Stimulated activated CD4-positive, alpha-beta T cell treated with anti-CD3 and anti-CD28 coated beads, Interleukin-12 subunit alpha, Interleukin-12 subunit beta, amount 100 ng/mL, for 4 hours (primary cell): ENCODE results near the gene ACOT7.
"Not testable (repeated sequence)": the region's sequence is repeated elsewhere in the genome, so short reads cannot be mapped to it uniquely, and the experiment has no call there.

Experiments used
- DNase-seq: peaks from one replicate; pipeline ENCODE4 v3.0.0-alpha.2; 2020

Gene ACOT7

DNA sequence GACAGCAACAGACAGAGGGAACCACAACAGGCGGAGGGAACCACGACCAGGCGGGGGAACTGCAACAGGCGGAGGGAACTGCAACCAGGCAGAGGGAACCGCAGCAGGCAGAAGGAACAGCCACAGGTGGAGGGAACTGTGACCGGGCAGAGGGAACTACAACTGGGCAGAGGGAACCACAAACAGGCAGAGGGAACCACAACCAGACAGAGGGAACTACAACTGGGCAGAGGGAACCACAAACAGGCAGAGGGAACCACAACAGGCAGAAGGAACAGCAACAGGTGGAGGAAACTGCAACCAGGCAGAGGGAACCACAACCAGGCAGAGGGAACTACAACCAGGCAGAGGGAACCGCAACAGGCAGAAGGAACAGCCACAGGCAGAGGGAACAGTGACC, 85.9 kb downstream of the ACOT7 start:
- DNase-seq = not testable (repeated sequence)

DNA sequence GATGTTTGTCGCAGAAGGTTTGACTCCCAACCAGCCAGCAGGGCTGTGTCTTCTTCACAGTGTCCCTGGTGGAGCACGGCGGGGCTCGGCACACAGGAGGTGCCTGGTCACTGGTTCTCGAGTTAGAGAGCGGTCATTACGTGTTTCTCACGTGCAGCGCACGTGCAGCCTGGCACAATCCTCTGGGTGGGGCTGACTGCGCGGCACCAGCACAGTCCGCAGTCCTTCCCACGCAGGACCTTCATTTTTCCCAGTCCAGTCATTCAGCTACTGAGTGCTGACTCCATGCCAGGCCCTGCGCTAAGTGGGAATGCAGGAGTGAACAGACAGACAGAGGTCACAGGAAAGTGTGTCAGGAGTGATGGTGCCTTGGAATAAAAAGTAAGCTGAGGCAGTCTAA, 86.5 kb downstream of the ACOT7 start:
- DNase-seq = no peak

DNA sequence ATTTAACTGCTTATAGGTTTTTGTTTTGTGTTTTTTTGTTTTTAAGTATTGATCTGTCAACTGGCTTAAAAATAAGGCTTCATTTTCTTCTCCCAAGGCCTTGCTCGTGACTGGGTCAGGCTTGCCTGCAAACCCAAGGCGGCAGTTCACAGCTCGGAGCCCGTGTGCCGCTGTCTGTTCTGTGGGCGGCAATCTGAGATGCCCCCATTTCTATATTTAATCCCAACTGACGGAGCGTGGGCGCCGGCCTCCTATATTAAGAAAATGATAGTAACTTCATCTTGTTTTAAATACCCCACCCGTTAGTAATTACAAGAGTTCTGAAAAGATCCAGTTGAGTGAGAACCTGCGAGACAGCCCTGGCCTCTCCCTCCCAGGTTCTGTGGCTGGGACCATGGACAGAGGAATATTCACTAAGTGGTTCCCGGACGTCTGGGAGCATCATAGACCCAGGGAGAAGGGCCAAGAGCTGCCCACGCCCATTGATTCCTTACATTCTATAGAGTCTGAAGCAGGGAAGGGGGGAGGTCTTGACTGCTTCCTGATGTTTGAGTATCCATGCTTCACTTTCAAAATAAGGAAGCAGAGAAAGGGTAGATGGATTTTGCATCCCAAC, 90.1 kb downstream of the ACOT7 start:
- DNase-seq = no peak

DNA sequence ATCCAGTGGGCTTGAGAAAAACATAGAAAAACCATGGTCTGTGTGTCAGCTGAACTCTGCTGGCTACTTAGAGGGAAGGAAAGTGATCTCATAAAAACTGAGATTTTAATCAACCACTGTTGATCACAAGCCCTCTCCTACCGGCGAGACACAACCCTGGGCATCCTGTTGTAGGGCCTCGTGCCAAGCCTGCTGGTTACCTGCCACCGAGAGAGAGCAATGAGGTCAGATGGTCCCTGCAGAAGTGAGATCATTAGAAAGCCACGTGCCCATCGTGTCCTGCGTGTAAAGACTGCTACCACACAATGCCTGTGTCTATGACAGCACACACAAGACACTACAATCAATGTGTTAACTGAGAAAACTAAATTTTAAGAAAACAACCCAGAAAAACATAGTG, 91.0 kb downstream of the ACOT7 start:
- no peak for DNase-seq

DNA sequence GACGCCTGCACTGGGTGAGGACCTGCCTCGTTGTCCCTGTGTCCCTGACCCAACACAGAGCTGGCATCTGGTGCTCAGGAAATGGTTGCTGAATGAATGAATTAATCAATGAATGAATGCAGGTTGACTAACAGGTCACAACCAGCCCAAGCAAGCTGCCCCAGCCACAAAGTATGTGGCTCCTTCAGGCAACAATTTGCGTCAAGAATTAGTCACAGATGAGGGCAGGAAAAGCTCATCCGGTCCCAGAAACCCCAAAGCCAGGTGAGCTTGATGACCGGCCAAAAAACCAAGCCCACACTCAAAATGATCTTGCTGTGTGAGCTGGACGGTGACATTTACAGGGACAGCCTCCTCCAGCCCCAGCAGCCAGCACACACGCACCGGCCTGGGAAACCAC, 92.0 kb downstream of the ACOT7 start:
- DNase-seq = no peak

DNA sequence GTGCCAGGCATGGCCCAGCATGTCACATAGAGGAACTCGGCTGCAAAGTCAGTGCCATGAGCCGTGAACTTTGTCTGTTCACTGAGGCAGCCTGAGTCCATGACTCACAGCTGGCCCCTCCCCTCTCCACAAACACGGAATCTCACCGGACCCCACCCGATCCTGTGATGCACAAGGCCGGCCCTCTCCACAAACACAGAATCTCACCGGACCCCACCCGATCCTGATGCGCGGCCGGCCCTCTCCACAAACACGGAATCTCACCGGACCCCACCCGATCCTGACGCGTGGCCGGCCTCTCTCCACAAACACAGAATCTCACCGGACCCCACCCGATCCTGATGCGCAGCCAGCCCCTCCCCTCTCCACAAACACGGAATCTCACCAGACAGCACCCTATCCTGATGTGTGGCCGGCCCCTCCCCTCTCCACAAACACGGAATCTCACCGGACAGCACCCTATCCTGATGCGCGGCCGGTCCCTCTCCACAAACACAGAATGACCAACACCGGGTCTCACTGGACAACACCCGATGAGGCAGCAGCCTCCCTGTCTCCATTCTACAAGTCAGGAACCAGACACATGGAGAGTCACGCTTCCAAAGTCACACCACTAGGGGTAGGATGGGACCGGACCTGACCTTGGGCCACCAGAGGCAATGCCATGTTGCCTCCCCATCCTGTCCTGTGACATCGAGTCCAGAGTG, 93.1 kb downstream of the ACOT7 start:
- no peak for DNase-seq

DNA sequence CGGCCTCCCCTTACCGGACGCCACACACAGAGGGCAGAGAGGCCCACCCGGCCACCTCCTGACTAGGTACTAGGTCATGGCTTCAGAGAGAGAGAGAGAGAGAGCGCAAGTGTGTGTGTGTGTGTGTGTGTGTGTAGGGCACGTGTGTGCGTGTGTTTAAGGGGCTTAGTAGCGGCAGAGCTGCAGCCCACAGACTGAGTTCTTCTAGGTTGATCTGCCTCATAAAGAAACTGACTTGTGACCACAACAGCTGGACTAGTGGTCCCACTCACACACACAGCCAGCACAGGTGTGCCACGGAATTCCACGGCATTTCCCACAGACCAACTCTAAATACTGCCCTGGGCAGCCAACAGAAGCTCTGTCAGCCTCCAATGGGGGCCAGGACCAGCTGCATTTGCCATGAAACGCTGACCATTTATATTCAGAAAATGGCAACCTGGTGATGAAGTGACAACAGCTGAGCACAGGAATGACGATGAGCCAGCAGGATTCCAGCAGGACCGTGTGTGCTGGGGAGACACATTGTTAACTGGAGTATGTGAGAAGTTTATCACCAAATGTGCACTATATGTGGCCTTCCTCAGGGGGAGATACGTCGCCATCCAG, 93.9 kb downstream of the ACOT7 start:
- DNase-seq = no peak

DNA sequence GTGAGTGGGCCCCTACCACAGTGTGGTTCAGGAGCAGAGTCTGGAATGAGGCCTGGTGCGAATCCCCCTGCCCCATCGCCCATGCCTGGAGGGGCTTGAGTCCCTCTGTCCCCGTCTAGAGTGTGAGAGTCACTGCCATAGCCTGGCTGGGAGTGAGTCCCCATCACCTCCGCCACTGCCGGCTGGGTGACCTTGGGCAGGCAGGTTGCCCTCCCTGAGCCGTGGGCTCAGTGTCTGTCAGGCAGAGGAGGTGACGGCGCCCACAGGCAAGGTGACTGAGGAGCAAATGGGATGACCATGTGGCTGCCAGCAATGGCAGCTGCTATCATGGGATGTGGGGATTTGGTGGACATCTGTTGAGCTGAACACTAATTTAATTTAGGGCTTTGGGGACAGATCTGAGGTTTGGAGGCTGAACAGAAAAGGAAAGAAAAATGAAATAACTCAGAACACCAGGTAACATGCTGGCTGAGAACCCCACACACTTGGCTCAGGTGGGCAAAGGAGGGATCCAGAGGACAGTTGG, 94.6 kb downstream of the ACOT7 start:
- no peak for DNase-seq

DNA sequence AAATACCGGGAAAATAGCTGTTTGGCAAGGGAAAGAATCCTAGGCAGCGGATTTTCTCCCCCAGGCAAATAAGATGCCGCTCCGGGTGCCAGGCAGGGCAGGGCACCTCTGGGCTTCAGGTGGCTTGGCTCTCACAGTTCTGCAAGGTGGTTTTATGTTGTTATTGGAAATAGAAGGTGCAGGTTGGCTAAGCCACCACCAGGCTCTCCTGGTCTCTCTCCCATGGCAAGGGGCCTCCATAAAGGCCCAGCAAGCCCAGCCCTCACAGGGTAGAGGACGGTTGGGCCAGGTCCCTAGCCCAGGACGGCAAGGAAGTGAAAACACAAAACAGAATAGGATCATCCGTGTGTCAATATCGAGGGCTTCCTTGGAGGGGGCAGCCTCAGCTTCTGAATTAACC, 95.0 kb downstream of the ACOT7 start:
- no peak for DNase-seq

DNA sequence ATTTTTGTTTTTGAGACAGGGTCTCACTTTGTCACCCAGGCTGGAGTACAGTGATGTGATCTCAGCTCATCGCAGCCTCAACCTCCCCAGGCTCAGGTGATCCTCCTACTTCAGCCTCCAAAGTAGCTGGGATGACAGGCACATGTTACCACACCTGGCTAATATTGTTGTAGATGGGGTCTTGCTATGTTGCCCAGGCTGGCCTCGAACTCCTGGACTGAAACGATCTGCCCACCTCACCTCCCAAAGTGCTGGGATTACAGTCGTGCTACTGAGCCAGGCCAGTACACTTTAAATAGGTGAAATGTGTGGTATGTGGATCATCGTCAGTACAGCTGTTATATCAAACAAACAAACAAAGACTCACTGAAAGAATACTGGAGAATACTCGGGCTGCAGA, 97.7 kb downstream of the ACOT7 start:
- DNase-seq = no peak

DNA sequence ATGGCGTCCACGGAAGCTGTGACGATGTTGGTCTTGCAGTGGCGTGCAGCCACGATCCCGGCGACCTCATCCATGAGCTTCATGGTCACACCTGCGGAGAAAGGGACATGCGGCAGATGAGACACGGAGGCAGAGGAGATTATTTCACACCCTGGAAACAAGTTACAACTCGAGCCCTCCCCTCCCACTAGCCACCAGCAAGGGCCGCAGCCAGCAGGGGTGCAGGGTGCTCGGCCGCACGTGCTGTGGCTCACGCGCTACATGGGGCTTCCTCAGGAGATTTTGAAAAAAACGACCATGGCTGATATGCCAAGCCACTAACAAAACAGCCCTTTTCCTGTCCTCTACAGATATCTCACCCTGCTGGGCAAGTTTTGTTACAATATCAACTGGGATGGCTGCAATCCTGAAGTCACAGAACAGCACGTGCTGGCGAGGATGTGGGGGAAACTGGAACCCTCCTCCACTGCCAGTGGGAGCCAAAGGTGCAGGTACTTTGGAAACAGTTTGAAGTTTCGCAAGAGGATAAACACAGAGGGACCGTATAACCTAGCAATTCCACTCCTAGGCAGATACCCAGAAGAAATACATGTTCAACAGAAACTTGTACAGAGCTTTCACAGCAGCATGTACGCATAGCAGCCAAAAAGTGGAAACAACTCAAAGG, 98.5 kb downstream of the ACOT7 start:
- DNase-seq = no peak

DNA sequence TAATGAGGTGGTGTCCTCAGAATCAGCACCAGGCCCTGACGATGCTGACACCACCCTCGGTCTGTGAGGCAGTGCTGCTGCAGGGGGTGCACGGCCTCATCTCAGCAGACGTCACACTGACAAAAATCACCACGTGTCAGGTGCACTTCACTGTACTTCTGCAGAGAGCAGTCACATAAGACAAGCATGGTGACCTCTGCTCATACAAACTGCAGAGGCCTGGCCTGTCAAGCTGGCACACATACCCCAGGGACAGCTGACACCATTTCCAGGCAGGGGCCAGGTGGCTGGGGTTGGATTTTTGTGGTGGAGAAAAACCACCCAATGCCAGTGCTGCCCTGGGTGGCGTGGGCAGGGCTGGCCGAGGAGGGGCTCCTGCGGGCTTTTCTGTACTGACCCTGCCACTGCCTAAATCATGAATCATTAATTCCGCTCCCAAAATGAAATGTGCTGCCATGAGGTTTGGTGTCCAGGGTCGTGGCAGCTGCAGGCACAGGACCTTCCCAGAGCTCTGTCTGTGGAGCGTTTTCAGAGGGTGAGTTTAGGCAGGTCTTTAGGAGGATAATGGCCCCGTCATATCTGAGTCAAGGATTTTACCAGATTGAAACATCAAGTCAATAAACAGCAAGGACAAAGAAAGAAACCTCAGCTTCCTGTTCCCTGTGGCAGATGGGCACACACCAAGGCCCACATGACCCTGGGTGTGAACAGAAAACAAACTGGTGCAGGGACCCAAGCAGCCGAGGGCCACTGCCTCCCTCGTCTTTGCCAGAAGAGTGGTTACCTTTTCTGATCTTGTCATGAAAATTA, 99.3 kb downstream of the ACOT7 start:
- DNase-seq = no peak

DNA sequence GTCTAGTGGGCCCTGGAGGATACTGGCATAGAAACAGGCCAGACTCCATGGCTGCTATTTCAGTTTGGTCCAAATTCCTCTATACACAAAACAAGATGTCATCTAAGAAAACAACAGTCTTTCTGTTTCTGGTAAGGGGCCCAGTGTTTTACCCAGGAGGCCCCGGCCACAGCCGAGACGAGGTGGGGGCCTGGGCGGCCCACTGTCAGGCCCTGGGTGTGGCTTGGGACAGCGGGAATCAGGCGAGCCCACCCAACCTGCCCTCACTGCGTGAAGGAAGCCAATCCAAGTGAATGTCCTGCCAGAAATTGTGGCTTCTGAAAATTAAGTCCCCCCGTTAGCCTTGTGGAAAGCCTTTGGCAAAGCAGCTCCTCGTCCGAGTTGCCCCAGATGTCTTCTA, 101.5 kb downstream of the ACOT7 start:
- DNase-seq = no peak

DNA sequence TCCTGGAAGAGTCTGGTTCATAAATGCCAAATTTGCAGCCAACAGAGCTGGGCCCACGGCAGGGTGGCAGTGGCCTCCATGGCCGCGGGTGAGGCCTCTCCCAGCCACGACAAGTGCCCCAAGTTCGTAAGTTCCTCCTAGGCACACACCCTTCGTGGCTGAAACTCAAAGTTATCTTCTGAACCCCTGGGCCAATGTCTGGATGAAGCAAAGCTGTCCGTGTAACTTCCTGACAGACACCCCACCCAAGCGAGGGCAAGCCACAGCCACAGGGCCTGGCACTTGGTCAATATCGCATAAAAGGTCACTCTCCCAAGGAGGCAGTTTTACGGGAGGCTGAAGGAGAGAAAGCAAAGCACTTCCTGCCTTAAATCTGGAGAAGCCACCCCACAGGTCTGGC, 104.9 kb downstream of the ACOT7 start:
- no peak for DNase-seq

DNA sequence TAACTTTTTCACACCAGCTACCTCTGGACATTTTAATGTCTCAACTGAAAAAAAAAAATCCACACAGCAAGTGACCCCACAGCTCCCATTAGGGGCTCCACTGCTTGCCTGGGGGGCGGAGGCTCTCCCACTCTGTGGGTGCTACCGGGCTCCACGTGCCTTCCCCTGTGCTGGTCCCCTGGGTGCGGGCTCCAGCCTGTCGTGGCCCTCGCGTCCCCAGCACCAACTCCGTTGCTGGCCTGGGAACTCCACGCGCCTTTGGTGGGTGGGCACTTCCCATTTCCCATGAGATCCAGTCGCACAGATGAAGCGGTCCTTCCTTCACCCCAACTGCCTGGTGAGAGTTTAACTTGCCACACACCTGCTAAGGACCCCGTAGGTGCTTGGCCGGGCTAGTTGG, 105.5 kb downstream of the ACOT7 start:
- DNase-seq = no peak

DNA sequence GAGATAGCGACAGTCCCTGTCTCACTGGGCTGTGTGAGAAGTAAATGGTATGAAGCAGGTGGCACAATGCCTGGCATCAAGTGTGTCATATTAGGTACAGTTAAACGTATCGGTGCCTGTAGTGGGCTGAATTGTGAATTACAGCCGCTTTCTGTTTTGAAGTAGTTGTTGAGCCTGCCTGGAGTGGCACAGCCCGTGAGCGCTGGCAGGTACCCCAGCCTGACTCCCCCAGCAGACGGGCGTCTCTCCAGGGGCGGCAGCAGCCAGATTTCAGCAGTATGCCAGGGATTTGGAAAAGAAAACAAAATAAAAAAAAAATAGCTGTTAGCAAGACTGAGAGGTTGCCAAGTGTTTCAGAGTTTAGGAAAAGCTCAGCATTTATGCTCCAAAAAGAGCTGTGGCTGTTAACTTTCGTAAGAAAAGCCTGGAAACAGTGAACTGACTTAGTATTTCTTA, 106.1 kb downstream of the ACOT7 start:
- DNase-seq = no peak

DNA sequence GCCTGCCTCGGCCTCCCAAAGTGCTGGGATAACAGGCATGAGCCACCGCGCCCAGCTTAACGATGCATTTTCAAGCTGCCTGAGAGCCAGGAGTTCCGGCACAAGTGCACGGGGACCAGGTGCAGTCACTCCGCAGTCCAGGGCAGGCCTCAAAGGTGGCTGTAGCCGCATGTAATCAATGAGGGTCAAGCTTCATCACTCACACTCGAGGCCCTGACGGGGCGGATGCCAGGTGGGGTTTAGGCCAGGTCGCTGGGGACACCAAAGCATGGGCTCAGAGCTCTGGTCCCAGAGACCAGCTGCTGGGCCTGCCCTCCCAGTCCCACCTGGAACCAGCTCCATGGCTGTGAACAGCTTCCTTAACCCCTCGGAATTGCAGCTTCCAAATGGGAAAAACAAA, 106.5 kb downstream of the ACOT7 start:
- no peak for DNase-seq

DNA sequence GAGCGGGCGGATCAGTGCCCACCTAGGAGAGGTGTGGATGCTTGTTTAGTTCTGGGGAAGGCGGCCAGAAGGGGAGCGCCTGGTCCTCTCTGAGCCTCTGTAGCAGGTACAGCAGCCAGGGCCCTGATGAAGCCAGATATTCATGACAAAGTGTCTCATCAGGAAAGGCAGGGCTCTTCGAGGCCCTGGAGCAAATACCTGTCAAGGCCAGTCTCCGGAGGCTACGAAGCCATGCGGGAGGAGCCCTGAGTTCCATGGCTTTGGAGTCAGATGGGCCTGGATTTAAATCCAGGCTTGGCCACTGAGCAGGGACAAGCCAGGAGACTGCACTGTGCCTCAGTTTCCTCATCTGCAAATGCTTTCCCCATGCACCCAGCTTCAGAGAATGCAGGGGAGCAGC, 107.3 kb downstream of the ACOT7 start:
- DNase-seq = no peak

DNA sequence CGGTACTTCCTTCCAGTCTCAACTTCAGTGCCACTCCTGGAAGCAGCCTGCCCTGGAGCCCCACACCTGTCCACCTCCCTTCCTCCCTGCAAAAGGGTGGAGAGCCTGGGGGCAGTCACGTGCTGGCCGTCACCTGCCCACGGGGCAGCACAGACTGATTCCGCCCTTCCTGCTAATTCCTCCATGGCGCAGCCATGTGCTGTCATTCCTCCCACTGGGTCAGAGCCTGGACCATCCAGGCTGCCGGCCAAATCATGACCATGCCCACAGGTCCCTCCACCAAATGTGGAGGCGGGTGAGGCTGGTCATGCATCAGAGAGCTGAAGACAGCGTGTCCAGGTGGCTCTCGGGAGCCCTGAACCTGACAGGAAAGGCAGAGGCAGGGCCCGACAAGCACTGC, 108.2 kb downstream of the ACOT7 start:
- no peak for DNase-seq

DNA sequence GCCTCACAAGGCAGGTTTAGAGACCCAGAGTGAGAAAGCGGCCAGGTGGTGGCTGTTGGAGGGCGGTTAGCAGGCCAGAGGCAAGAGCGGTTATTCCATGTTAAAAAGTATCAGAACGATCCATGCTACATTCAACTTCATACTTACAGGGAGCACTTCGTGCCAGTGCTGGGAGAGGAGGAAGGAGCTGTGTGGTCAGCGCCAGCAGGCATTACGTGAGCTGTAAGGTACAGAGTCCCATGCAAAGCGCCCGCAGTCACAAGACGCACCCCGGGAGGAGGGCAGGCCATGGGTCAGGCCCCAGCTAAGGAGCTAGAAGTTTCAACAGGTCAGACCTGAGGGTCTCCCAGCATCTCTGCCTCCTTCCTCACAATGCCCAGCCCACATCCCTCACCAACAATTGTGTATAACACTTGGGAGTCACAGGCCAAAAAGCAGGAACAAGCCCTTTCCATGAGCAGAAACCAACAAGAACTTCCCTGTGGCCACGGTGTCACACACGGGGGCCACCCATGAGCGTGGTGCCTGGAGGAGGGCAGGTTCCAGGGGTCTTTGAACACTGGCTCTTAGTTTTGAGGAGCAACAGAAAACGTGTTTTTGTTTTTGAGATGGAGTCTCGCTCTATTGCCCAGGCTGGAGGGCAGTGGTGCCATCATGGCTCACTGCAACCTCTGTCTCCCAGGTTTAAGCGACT, 110.8 kb downstream of the ACOT7 start:
- no peak for DNase-seq

DNA sequence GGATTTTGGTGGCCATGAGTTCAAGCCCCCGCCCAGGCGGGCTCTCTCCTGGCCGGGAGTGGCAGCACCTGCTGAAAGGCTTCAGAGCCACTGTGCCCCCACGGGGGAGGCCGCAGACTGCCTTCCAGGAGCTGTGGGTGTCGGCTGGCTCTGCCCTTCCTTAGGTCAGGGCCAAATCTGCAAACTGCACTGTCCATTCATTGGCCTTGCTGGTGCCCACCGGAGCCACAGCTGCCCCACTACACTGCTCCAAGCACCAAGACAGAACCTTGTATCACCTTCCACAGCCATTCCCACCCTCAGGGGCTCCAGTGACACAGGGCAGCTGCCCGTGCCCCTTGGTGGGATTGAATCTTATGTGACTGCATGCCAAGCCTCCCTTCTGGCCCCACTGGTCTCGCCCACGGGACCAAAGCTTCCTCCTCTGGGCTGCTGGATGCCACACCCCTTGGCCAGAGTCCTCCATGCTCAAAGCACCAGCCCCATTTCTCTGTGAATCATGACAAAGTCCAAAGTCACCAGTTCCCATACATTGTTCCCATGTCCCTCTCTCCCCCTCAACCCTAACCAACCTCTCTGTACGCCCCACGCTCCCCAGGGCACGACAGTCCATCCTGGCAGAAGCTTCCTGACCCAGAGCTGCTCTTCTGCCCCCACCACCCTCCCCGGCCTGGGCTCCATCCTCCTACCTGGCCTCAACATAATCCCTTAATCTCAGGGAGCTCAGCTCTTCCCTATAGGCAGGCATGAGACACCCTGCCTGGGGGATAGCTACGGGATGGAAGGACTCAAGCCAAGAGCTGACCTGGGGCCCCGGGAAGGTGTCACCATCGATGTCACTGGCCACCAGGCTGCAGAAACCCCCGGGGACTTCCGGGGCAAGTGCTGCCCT, 111.8 kb downstream of the ACOT7 start:
- no peak for DNase-seq
